Natural killer cell treated with Interleukin-12 subunit alpha and Interleukin-12 subunit beta and Interleukin-15 and Interleukin-18, amount 100 ng/mL, for 72 hours (primary cell): ENCODE results near the gene INPP4B. TPM values are rescaled to one million over a fixed set of nuclear protein-coding genes. Genes with fewer than 3 reads are reported as not detected.

Experiments
- ATAC-seq, 2 donors: fragments of 150-1000 bp; cut with Tn5 transposase in 1 of 2; sonication (Bioruptor Pico), chemical (Tn5 transposase) in 1 of 2; 2 replicates each; pipeline ENCODE4 v1.10.0; 2021
- DNase-seq: peaks from one replicate; pipeline ENCODE4 v3.0.0; 2022; ENCODE audit warnings: low spot score
- H3K27ac Mint-ChIP-seq, 2 donors: 1 replicate in 1 of 2; 2 replicates in 1 of 2; pipeline ENCODE4 v1.8.0; 2022; ENCODE audit warnings: mixed read lengths in 2 of 2, mild to moderate bottlenecking in 1 of 2, moderate library complexity in 1 of 2
- H3K27me3 Mint-ChIP-seq, 2 donors: 1 replicate in 1 of 2; 2 replicates in 1 of 2; pipeline ENCODE4 v1.8.0; 2022; ENCODE audit warnings: mixed read lengths in 2 of 2
- H3K36me3 Mint-ChIP-seq: one replicate; pipeline ENCODE4 v1.8.0; 2022; ENCODE audit warnings: mixed read lengths
- H3K4me1 Mint-ChIP-seq, 2 donors: 1 replicate in 1 of 2; 2 replicates in 1 of 2; pipeline ENCODE4 v1.8.0; 2022; ENCODE audit warnings: low read depth in 2 of 2, mixed read lengths in 2 of 2, mild to moderate bottlenecking in 1 of 2
- H3K4me3 Mint-ChIP-seq: one replicate; pipeline ENCODE4 v1.8.0; 2022; ENCODE audit warnings: mixed read lengths
- H3K9me3 Mint-ChIP-seq: 2 replicates; pipeline ENCODE4 v1.8.0; 2022; ENCODE audit warnings: mixed read lengths
- total RNA-seq, 2 donors: library from RNA; stranded (reverse); gene quantifications; one replicate each; pipeline ENCODE4 v1.2.3, GENCODE V29; 2022

Gene INPP4B
- total RNA-seq, 2 donors from 2014 or later: 3.2 to 25.6 TPM

- Mint-ChIP-seq H3K27me3 (no peaks in the 10 kb centered on the region), H3K27ac (no peak overlapping the region)
- ATAC-seq: no peak
These were observed 515.8 kb downstream of the INPP4B start for GRCh38 chr4:142330311-142330710.

GRCh38 chr4:142329313-142329712 lies 516.8 kb downstream of the INPP4B start:
- H3K4me1 Mint-ChIP-seq: no peaks in the 10 kb centered on the region
- no peak for ATAC-seq

More at GRCh38 chr4:142330311-142330710, 515.8 kb downstream of the INPP4B start:
- H3K9me3 Mint-ChIP-seq: no peaks in the 10 kb centered on the region
- H3K4me1 Mint-ChIP-seq: no peaks in the 10 kb centered on the region
- no peaks in the 10 kb centered on the region for H3K36me3 Mint-ChIP-seq
- H3K4me3 Mint-ChIP-seq: no peak overlapping the region
- no peak for DNase-seq

GRCh38 chr4:142326181-142326580 lies 519.9 kb downstream of the INPP4B start:
- Mint-ChIP-seq H3K4me1 (no peaks in the 10 kb centered on the region), H3K27ac (no peak overlapping the region)

More at GRCh38 chr4:142329313-142329712, 516.8 kb downstream of the INPP4B start:
- H3K9me3 Mint-ChIP-seq: no peaks in the 10 kb centered on the region
- H3K36me3 Mint-ChIP-seq: no peaks in the 10 kb centered on the region
- no peak overlapping the region for H3K27ac Mint-ChIP-seq
- no peaks in the 10 kb centered on the region for H3K27me3 Mint-ChIP-seq
- H3K4me3 Mint-ChIP-seq: no peak overlapping the region
- no peak for DNase-seq

GRCh38 chr4:142324572-142324971 lies 521.5 kb downstream of the INPP4B start:
- DNase-seq (no peak), ATAC-seq (no peak)
- Mint-ChIP-seq H3K27ac (no peak overlapping the region), H3K4me3 (no peak overlapping the region), H3K9me3 (peaks cover 5% of the 10 kb centered on the region), H3K4me1 (no peaks in the 10 kb centered on the region), H3K36me3 (peaks cover 5% of the 10 kb centered on the region), H3K27me3 (no peaks in the 10 kb centered on the region)

More at GRCh38 chr4:142326181-142326580, 519.9 kb downstream of the INPP4B start:
- no peaks in the 10 kb centered on the region for H3K27me3 Mint-ChIP-seq
- ATAC-seq (no peak), DNase-seq (no peak)
- peaks cover 4% of the 10 kb centered on the region for H3K36me3 Mint-ChIP-seq
- no peak overlapping the region for H3K4me3 Mint-ChIP-seq
- H3K9me3 Mint-ChIP-seq: peaks cover 4% of the 10 kb centered on the region

GRCh38 chr4:142322996-142323395 lies 523.1 kb downstream of the INPP4B start:
- DNase-seq: no peak
- H3K27me3 Mint-ChIP-seq: no peaks in the 10 kb centered on the region

GRCh38 chr4:142318280-142318679 lies 527.8 kb downstream of the INPP4B start:
- ATAC-seq: no peak
- Mint-ChIP-seq H3K9me3 (peaks cover 5% of the 10 kb centered on the region), H3K27me3 (no peaks in the 10 kb centered on the region), H3K27ac (no peak overlapping the region), H3K4me1 (no peaks in the 10 kb centered on the region), H3K36me3 (peaks cover 5% of the 10 kb centered on the region), H3K4me3 (no peak overlapping the region)
- no peak for DNase-seq

More at GRCh38 chr4:142322996-142323395, 523.1 kb downstream of the INPP4B start:
- Mint-ChIP-seq H3K36me3 (peaks cover 5% of the 10 kb centered on the region), H3K4me1 (no peaks in the 10 kb centered on the region), H3K9me3 (peaks cover 5% of the 10 kb centered on the region), H3K4me3 (no peak overlapping the region), H3K27ac (no peak overlapping the region)
- no peak for ATAC-seq

- Mint-ChIP-seq H3K27me3 (no peaks in the 10 kb centered on the region), H3K4me1 (no peaks in the 10 kb centered on the region)
These were observed 529.2 kb downstream of the INPP4B start for GRCh38 chr4:142316913-142317312.

GRCh38 chr4:142316025-142316424 lies 530.1 kb downstream of the INPP4B start:
- ATAC-seq (no peak), DNase-seq (no peak)
- Mint-ChIP-seq H3K9me3 (no peaks in the 10 kb centered on the region), H3K27me3 (no peaks in the 10 kb centered on the region), H3K4me3 (no peak overlapping the region), H3K4me1 (no peaks in the 10 kb centered on the region), H3K36me3 (no peaks in the 10 kb centered on the region), H3K27ac (no peak overlapping the region)

More at GRCh38 chr4:142316913-142317312, 529.2 kb downstream of the INPP4B start:
- no peak overlapping the region for H3K27ac Mint-ChIP-seq
- DNase-seq (no peak), ATAC-seq (no peak)
- H3K36me3 Mint-ChIP-seq: peaks cover 5% of the 10 kb centered on the region
- H3K9me3 Mint-ChIP-seq: peaks cover 5% of the 10 kb centered on the region
- no peak overlapping the region for H3K4me3 Mint-ChIP-seq

- Mint-ChIP-seq H3K27me3 (no peaks in the 10 kb centered on the region), H3K27ac (no peak overlapping the region), H3K4me3 (no peak overlapping the region), H3K9me3 (no peaks in the 10 kb centered on the region), H3K36me3 (no peaks in the 10 kb centered on the region), H3K4me1 (no peaks in the 10 kb centered on the region)
- ATAC-seq (no peak), DNase-seq (no peak)
These were observed 531.4 kb downstream of the INPP4B start for GRCh38 chr4:142314686-142315085.

- no peaks in the 10 kb centered on the region for H3K4me1 Mint-ChIP-seq
- no peaks in the 10 kb centered on the region for H3K36me3 Mint-ChIP-seq
- H3K27me3 Mint-ChIP-seq: no peaks in the 10 kb centered on the region
- no peak overlapping the region for H3K4me3 Mint-ChIP-seq
- ATAC-seq: no peak
- no peak overlapping the region for H3K27ac Mint-ChIP-seq
- no peak for DNase-seq
- no peaks in the 10 kb centered on the region for H3K9me3 Mint-ChIP-seq
These were observed 531.9 kb downstream of the INPP4B start for GRCh38 chr4:142314247-142314646.

- no peaks in the 10 kb centered on the region for H3K36me3 Mint-ChIP-seq
These were observed 533.7 kb downstream of the INPP4B start for GRCh38 chr4:142312391-142312790.

GRCh38 chr4:142311916-142312315 lies 534.2 kb downstream of the INPP4B start:
- H3K4me3 Mint-ChIP-seq: no peak overlapping the region
- ATAC-seq: no peak
- DNase-seq: no peak
- H3K4me1 Mint-ChIP-seq: no peaks in the 10 kb centered on the region
- no peaks in the 10 kb centered on the region for H3K36me3 Mint-ChIP-seq
- H3K27me3 Mint-ChIP-seq: no peaks in the 10 kb centered on the region
- no peak overlapping the region for H3K27ac Mint-ChIP-seq
- H3K9me3 Mint-ChIP-seq: no peaks in the 10 kb centered on the region

More at GRCh38 chr4:142312391-142312790, 533.7 kb downstream of the INPP4B start:
- Mint-ChIP-seq H3K9me3 (no peaks in the 10 kb centered on the region), H3K4me3 (no peak overlapping the region), H3K27ac (no peak overlapping the region), H3K27me3 (no peaks in the 10 kb centered on the region), H3K4me1 (no peaks in the 10 kb centered on the region)
- ATAC-seq: no peak
- DNase-seq: no peak

- H3K4me1 Mint-ChIP-seq: no peaks in the 10 kb centered on the region
- ATAC-seq: no peak
- no peaks in the 10 kb centered on the region for H3K36me3 Mint-ChIP-seq
- DNase-seq: no peak
- no peak overlapping the region for H3K4me3 Mint-ChIP-seq
- H3K27me3 Mint-ChIP-seq: no peaks in the 10 kb centered on the region
- no peak overlapping the region for H3K27ac Mint-ChIP-seq
- no peaks in the 10 kb centered on the region for H3K9me3 Mint-ChIP-seq
These were observed 536.3 kb downstream of the INPP4B start for GRCh38 chr4:142309772-142310171.

- no peaks in the 10 kb centered on the region for H3K36me3 Mint-ChIP-seq
- no peak for ATAC-seq
- H3K4me3 Mint-ChIP-seq: no peak overlapping the region
- H3K4me1 Mint-ChIP-seq: no peaks in the 10 kb centered on the region
- no peak overlapping the region for H3K27ac Mint-ChIP-seq
- H3K27me3 Mint-ChIP-seq: no peaks in the 10 kb centered on the region
- H3K9me3 Mint-ChIP-seq: no peaks in the 10 kb centered on the region
- no peak for DNase-seq
These were observed 538.2 kb downstream of the INPP4B start for GRCh38 chr4:142307857-142308256.

GRCh38 chr4:142297313-142297712 lies 548.8 kb downstream of the INPP4B start:
- no peaks in the 10 kb centered on the region for H3K27me3 Mint-ChIP-seq
- H3K9me3 Mint-ChIP-seq: peaks cover 9% of the 10 kb centered on the region
- no peak overlapping the region for H3K4me3 Mint-ChIP-seq
- H3K27ac Mint-ChIP-seq: no peak overlapping the region
- no peaks in the 10 kb centered on the region for H3K36me3 Mint-ChIP-seq
- ATAC-seq (no peak), DNase-seq (no peak)
- H3K4me1 Mint-ChIP-seq: peaks cover 4 to 9% of the 10 kb centered on the region in 2 donors
